GM12873 (cell line): ENCODE measurements around the gene METAP2.

Source experiments
- CTCF ChIP-seq: IDR thresholded peaks from 2 replicates; pipeline ENCODE4 v1.5.1; 2012; ENCODE audit warnings: low read depth, mild to moderate bottlenecking, moderate library complexity, low read length, control low read depth; ENCODE audit not compliant: insufficient read depth; ENCODE audit errors: missing control alignments

The METAP2 gene

GRCh38 chr12:95509300-95509699 is 35.3 kb downstream of the METAP2 start:
- TF ChIP-seq CTCF = no peak

- no peak for TF ChIP-seq CTCF
Measured at GRCh38 chr12:95511977-95512376, 38.0 kb downstream of the METAP2 start.

DNA sequence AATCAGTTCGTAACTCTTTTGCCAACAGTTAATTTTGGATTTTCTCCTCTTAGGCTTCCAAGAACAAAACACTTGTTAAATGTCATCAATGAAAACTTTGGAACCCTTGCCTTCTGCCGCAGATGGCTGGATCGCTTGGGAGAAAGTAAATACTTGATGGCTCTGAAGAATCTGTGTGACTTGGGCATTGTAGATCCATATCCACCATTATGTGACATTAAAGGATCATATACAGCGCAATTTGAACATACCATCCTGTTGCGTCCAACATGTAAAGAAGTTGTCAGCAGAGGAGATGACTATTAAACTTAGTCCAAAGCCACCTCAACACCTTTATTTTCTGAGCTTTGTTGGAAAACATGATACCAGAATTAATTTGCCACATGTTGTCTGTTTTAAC is 39.6 kb downstream of the METAP2 start:
- TF ChIP-seq CTCF = no peak

DNA sequence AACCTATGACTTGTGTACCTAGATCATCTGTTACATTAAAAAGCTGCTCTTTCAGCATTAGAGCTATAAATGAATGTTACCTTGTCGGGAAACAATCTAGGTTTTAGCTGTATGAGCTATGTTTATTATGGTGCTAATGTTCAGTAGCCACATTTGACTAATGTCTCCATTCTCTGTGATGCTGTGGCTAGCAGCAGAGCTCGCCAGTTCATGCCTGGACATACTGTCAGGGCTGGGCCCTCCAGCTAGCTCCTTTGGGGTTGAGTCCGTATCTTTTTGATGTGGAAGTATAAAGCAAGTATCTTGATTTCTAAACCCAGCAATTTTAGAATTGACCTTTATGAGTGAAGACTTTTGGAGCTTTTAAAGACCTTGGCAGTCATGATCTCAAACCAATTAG is 41.2 kb downstream of the METAP2 start:
- no peak for TF ChIP-seq CTCF

DNA sequence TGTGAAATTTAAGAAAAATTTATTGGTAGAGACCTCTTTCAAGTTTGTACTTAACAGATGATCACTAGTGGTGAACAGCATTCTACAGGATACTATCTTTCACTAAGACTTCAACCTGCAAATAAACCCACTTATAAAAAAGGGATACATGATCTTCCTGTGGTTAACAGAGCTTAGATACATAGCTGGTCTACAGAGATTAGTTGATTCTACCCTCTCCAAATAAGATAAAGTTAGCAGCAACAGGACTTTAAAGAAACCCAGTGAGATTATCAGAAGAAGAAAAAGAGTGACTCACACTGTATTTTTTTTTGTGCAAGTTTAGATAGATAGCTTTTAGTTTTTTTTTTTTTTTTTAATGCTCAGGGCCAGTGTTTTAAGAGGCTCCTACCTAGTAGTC is 42.8 kb downstream of the METAP2 start:
- no peak for TF ChIP-seq CTCF

GRCh38 chr12:95517246-95517645 is 43.3 kb downstream of the METAP2 start:
- TF ChIP-seq CTCF = no peak

- no peak for TF ChIP-seq CTCF
Measured at GRCh38 chr12:95518944-95519343, 45.0 kb downstream of the METAP2 start.
